ENCODE results near the gene OR7G3. TPM values are rescaled to one million over a fixed set of nuclear protein-coding genes. Genes with fewer than 3 reads are reported as not detected.

Gene OR7G3
- total RNA-seq, 1 experiment from 2014 or later: not detected

GRCh38 chr19:9128171-9128570 is 1.4 kb upstream of the OR7G3 start:
- Histone ChIP-seq H3K18ac (ENCODE audit: insufficient read length, low read depth, low read length) (no peak overlapping the region), H4K5ac (ENCODE audit: insufficient read length, low read depth, low read length) (no peak overlapping the region), H2BK15ac (ENCODE audit: low read depth, low read length) (no peak overlapping the region), H3K4me1 (ENCODE audit: insufficient read depth, low read length) (no peaks in the 10 kb centered on the region), H4K8ac (replicated peaks; ENCODE audit: insufficient read length, low read depth, low read length) (no peak overlapping the region), H2BK120ac (ENCODE audit: low read depth, low read length, poor library complexity, severe bottlenecking) (no peak overlapping the region), H2AFZ (ENCODE audit: low read length) (no peak overlapping the region), H3K4me2 (ENCODE audit: insufficient read depth, insufficient read length, low read length) (no peak overlapping the region), H3K4ac (ENCODE audit: low read depth, low read length) (no peak overlapping the region), H3K79me1 (ENCODE audit: insufficient read depth, low read depth, low read length, poor library complexity, severe bottlenecking) (no peaks in the 10 kb centered on the region), H2BK20ac (ENCODE audit: low read depth, low read length, poor library complexity, severe bottlenecking) (no peak overlapping the region), H3K23me2 (ENCODE audit: insufficient read length, low read depth, low read length, poor library complexity, severe bottlenecking) (no peaks in the 10 kb centered on the region), H3K9ac (ENCODE audit: extremely low read depth, insufficient read length, low read length) (no peak overlapping the region), H3K23ac (ENCODE audit: insufficient read length, low read depth, low read length) (no peak overlapping the region), H2BK12ac (ENCODE audit: insufficient read length, low read depth, low read length) (no peak overlapping the region), H3K27me3 (ENCODE audit: insufficient read depth, low read length) (no peaks in the 10 kb centered on the region), H3K79me2 (ENCODE audit: insufficient read depth, low read length) (no peaks in the 10 kb centered on the region), H2BK5ac (ENCODE audit: insufficient read length, low read length) (no peak overlapping the region), H3K9me3 (ENCODE audit: control insufficient read depth, low read depth, low read length) (no peaks in the 10 kb centered on the region), H3K14ac (ENCODE audit: insufficient read depth, low read length) (no peak overlapping the region), H3K27ac (ENCODE audit: insufficient read length, low read depth, low read length) (no peak overlapping the region), H3T11ph (ENCODE audit: low read length) (no peak overlapping the region), H2AK5ac (ENCODE audit: insufficient read length, low read length) (no peak overlapping the region), H4K20me1 (ENCODE audit: control insufficient read depth, insufficient read depth, insufficient read length) (no peaks in the 10 kb centered on the region), H4K91ac (ENCODE audit: insufficient read length, low read depth, low read length) (no peak overlapping the region), H3K56ac (ENCODE audit: insufficient read length, low read depth, low read length) (no peak overlapping the region)
- H3K4me3 Mint-ChIP-seq: no peak overlapping the region
- no peak overlapping the region for H3K27ac Mint-ChIP-seq
- H3K27me3 Mint-ChIP-seq (ENCODE audit: low read depth): peaks cover 7% of the 10 kb centered on the region
- H3K9me3 Mint-ChIP-seq: peaks cover 63 to 83% of the 10 kb centered on the region in 2 experiments
- no peaks in the 10 kb centered on the region for H3K4me1 Mint-ChIP-seq
- no CpG with 5 or more reads among the region's 3 CpGs for WGBS (ENCODE audit: extremely low coverage, insufficient read length, low lambda C conversion rate)
- no peak for DNase-seq
- TF ChIP-seq CTCF (conservative IDR thresholded peaks at IDR 0.05): no peak
- peaks cover 0 to 6% (median 0%) of the 10 kb centered on the region in 3 experiments; a peak in 5 of 7 replicates for H3K36me3 Mint-ChIP-seq (ENCODE audit: insufficient read depth in 1 of 3, low read depth in 3 of 3)

All from H9 (cell line).